Keratinocyte (primary cell): ENCODE data around the gene PADI1.

Experiments
- CTCF ChIP-seq, 3 experiments: IDR thresholded peaks in 1 of 3; conservative IDR thresholded peaks in 1 of 3; optimal IDR thresholded peaks in 1 of 3; 2 replicates in 2 of 3; 3 replicates in 1 of 3; pipeline versions ENCODE3 to v1.5.1; 2011; ENCODE audit warnings: low read length in 3 of 3, mild to moderate bottlenecking in 3 of 3, moderate library complexity in 2 of 3, control low read depth in 1 of 3, inconsistent platforms in 1 of 3; ENCODE audit not compliant: insufficient read depth in 2 of 3; ENCODE audit errors: extremely low read depth in 1 of 3
- EZH2 ChIP-seq: IDR thresholded peaks from one replicate; pipeline ENCODE4 v1.6.1; 2012; ENCODE audit warnings: inconsistent platforms, mild to moderate bottlenecking, low read length, moderate library complexity

GRCh38 chr1:17188217-17188616 is 16.7 kb upstream of the PADI1 start:
- no peak for TF ChIP-seq CTCF (optimal IDR thresholded peaks at IDR 0.05 in 1 of 3, IDR thresholded peaks at IDR 0.05 in 1 of 3, conservative IDR thresholded peaks at IDR 0.05 in 1 of 3; ENCODE audit: extremely low read depth in 1 of 3, insufficient read depth in 2 of 3, low read length in 3 of 3)
- TF ChIP-seq EZH2, result no peak
